AG20443 (cell line): ENCODE results near the gene GPRIN3.
"Not testable (repeated sequence)": the region's sequence is repeated elsewhere in the genome, so short reads cannot be mapped to it uniquely, and the experiment has no call there.

ENCODE experiments used
- DNase-seq: peaks from one replicate; pipeline ENCODE4 v3.0.0; 2012; ENCODE audit warnings: low spot score, mixed read lengths

Gene GPRIN3

GRCh38 chr4:89256203-89256800, 51.3 kb downstream of the GPRIN3 start:
- DNase-seq, result no peak

- DNase-seq, result peak; percentile 63
These were observed 52.8 kb downstream of the GPRIN3 start for GRCh38 chr4:89254847-89255246.

- not testable (repeated sequence) for DNase-seq
These were observed 53.3 kb downstream of the GPRIN3 start for GRCh38 chr4:89254347-89254746.

GRCh38 chr4:89253935-89254334, 53.7 kb downstream of the GPRIN3 start:
- no peak for DNase-seq

GRCh38 chr4:89253311-89253710, 54.3 kb downstream of the GPRIN3 start:
- DNase-seq, result no peak

- DNase-seq, result no peak
These were observed 56.2 kb downstream of the GPRIN3 start for GRCh38 chr4:89251396-89251795.

GRCh38 chr4:89249716-89250361, 57.8 kb downstream of the GPRIN3 start:
- DNase-seq, result no peak

- DNase-seq, result no peak
These were observed 58.3 kb downstream of the GPRIN3 start for GRCh38 chr4:89249313-89249712.

GRCh38 chr4:89248879-89249281, 58.7 kb downstream of the GPRIN3 start:
- no peak for DNase-seq

- no peak for DNase-seq
These were observed 59.6 kb downstream of the GPRIN3 start for GRCh38 chr4:89247951-89248350.

GRCh38 chr4:89245459-89245858, 62.1 kb downstream of the GPRIN3 start:
- no peak for DNase-seq

- DNase-seq, result no peak
These were observed 63.8 kb downstream of the GPRIN3 start for GRCh38 chr4:89243733-89244252.

- DNase-seq, result no peak
These were observed 64.5 kb downstream of the GPRIN3 start for GRCh38 chr4:89242864-89243732.

GRCh38 chr4:89242216-89242615, 65.4 kb downstream of the GPRIN3 start:
- DNase-seq, result no peak

- DNase-seq, result no peak
These were observed 77.3 kb downstream of the GPRIN3 start for GRCh38 chr4:89230271-89230670.

GRCh38 chr4:89226665-89227574, 80.7 kb downstream of the GPRIN3 start:
- peak; percentile 85 for DNase-seq

GRCh38 chr4:89222170-89222569, 85.4 kb downstream of the GPRIN3 start:
- no peak for DNase-seq

GRCh38 chr4:89221167-89221867, 86.3 kb downstream of the GPRIN3 start:
- no peak for DNase-seq

GRCh38 chr4:89218587-89218986, 89.0 kb downstream of the GPRIN3 start:
- DNase-seq, result no peak

- DNase-seq, result no peak
These were observed 90.0 kb downstream of the GPRIN3 start for GRCh38 chr4:89217604-89218003.

- no peak for DNase-seq
These were observed 90.7 kb downstream of the GPRIN3 start for GRCh38 chr4:89216866-89217265.
